ENCODE data around the gene SLC44A5. TPM values are rescaled to one million over a fixed set of nuclear protein-coding genes. Genes with fewer than 3 reads are reported as not detected.

The SLC44A5 gene
- total RNA-seq, 1 experiment from 2014 or later = 0.80 TPM

- CTCF ChIA-PET = no interaction called here
- BruUV-seq (replicated peaks) = no TSS peak
Measured at GRCh38 chr1:75317976-75318375, 292.9 kb downstream of the SLC44A5 start.

GRCh38 chr1:75316230-75316629 lies 294.7 kb downstream of the SLC44A5 start:
- CTCF ChIA-PET = no interaction called here
- POLR2A ChIA-PET (ENCODE audit: low non-redundant PET) = no interaction called here
- Histone ChIP-seq H3K4me3 (ENCODE audit: low read depth, low read length, poor library complexity, severe bottlenecking) (no peak overlapping the region), H3K27me3 (replicated peaks; ENCODE audit: insufficient read depth, low read depth, low read length, poor library complexity) (peaks cover 9% of the 10 kb centered on the region), H3K27ac (ENCODE audit: low read depth, low read length, poor library complexity, severe bottlenecking) (no peak overlapping the region), H3K36me3 (ENCODE audit: insufficient read depth, low read length, poor library complexity, severe bottlenecking) (no peaks in the 10 kb centered on the region), H3K4me1 (ENCODE audit: insufficient read depth, low read length, poor library complexity, severe bottlenecking) (no peaks in the 10 kb centered on the region), H3K9me3 (ENCODE audit: low read depth, low read length, poor library complexity, severe bottlenecking) (no peaks in the 10 kb centered on the region)
- intact Hi-C loops (cut with micrococcal nuclease; ENCODE audit: unreplicated experiment) = no loop called here
- TF ChIP-seq CTCF (conservative IDR thresholded peaks at IDR 0.05; ENCODE audit: low read depth, low read length) (no peak), EZH2 (IDR thresholded peaks at IDR 0.05; ENCODE audit: borderline replicate concordance, low read depth, low read length, poor library complexity, severe bottlenecking) (no peak)
- DNase-seq (ENCODE audit: low spot score) = no peak
- BruUV-seq (replicated peaks) = no TSS peak

More at GRCh38 chr1:75317976-75318375, 292.9 kb downstream of the SLC44A5 start:
- H3K27me3 ChIP-seq (replicated peaks; ENCODE audit: insufficient read depth, low read depth, low read length, poor library complexity) = peaks cover 9% of the 10 kb centered on the region
- no peaks in the 10 kb centered on the region for H3K36me3 ChIP-seq (ENCODE audit: insufficient read depth, low read length, poor library complexity, severe bottlenecking)
- intact Hi-C loops (cut with micrococcal nuclease; ENCODE audit: unreplicated experiment) = no loop called here
- POLR2A ChIA-PET (ENCODE audit: low non-redundant PET) = no interaction called here
- H3K4me3 ChIP-seq (ENCODE audit: low read depth, low read length, poor library complexity, severe bottlenecking) = no peak overlapping the region
- no peaks in the 10 kb centered on the region for H3K9me3 ChIP-seq (ENCODE audit: low read depth, low read length, poor library complexity, severe bottlenecking)
- DNase-seq (ENCODE audit: low spot score) = no peak
- no peak overlapping the region for H3K27ac ChIP-seq (ENCODE audit: low read depth, low read length, poor library complexity, severe bottlenecking)
- no peaks in the 10 kb centered on the region for H3K4me1 ChIP-seq (ENCODE audit: insufficient read depth, low read length, poor library complexity, severe bottlenecking)
- TF ChIP-seq EZH2 (IDR thresholded peaks at IDR 0.05; ENCODE audit: borderline replicate concordance, low read depth, low read length, poor library complexity, severe bottlenecking) (no peak), CTCF (conservative IDR thresholded peaks at IDR 0.05; ENCODE audit: low read depth, low read length) (no peak)

GRCh38 chr1:75312620-75313019 lies 298.3 kb downstream of the SLC44A5 start:
- no TSS peak for BruUV-seq (replicated peaks)
- Histone ChIP-seq H3K4me3 (ENCODE audit: low read depth, low read length, poor library complexity, severe bottlenecking) (no peak overlapping the region), H3K27ac (ENCODE audit: low read depth, low read length, poor library complexity, severe bottlenecking) (no peak overlapping the region), H3K4me1 (ENCODE audit: insufficient read depth, low read length, poor library complexity, severe bottlenecking) (no peaks in the 10 kb centered on the region), H3K27me3 (replicated peaks; ENCODE audit: insufficient read depth, low read depth, low read length, poor library complexity) (peaks cover 9% of the 10 kb centered on the region), H3K36me3 (ENCODE audit: insufficient read depth, low read length, poor library complexity, severe bottlenecking) (no peaks in the 10 kb centered on the region), H3K9me3 (ENCODE audit: low read depth, low read length, poor library complexity, severe bottlenecking) (no peaks in the 10 kb centered on the region)
- CTCF ChIA-PET = no interaction called here
- no peak for DNase-seq (ENCODE audit: low spot score)
- TF ChIP-seq CTCF (conservative IDR thresholded peaks at IDR 0.05; ENCODE audit: low read depth, low read length) = no peak
- TF ChIP-seq EZH2 (IDR thresholded peaks at IDR 0.05; ENCODE audit: borderline replicate concordance, low read depth, low read length, poor library complexity, severe bottlenecking) = no peak
- POLR2A ChIA-PET (ENCODE audit: low non-redundant PET) = no interaction called here
- intact Hi-C loops (cut with micrococcal nuclease; ENCODE audit: unreplicated experiment) = no loop called here
